Loucy (cell line): Measurements from ENCODE around the gene NCR2.
A peak's percentile ranks its signal among the peaks of the same experiment; 100 is the strongest.

Experiments
- H2AFZ ChIP-seq: fragments of 200-600 bp; sonication (generic); 2 replicates; pipeline ENCODE4 v1.6.0; 2016; ENCODE audit warnings: antibody characterized with exemption, mild to moderate bottlenecking, low read length, moderate library complexity
- H3F3A ChIP-seq: fragments of 200-600 bp; 2 replicates; pipeline ENCODE4 v1.6.0; 2016; ENCODE audit warnings: antibody characterized with exemption, low read depth, mild to moderate bottlenecking
- H3K27me3 ChIP-seq: fragments of 200-600 bp; sonication (generic); 2 replicates; pipeline ENCODE4 v1.6.1; 2014; ENCODE audit warnings: low read length, mild to moderate bottlenecking; ENCODE audit not compliant: insufficient read depth, poor library complexity, severe bottlenecking
- H3K36me3 ChIP-seq: fragments of 200-600 bp; sonication (generic); 2 replicates; pipeline ENCODE4 v1.6.1; 2016; ENCODE audit warnings: low read length; ENCODE audit not compliant: insufficient read depth
- H3K4me1 ChIP-seq: fragments of 200-600 bp; sonication (generic); 2 replicates; pipeline ENCODE4 v1.5.1; 2014; ENCODE audit warnings: low read length, mild to moderate bottlenecking; ENCODE audit not compliant: insufficient read depth, poor library complexity, severe bottlenecking
- H3K4me2 ChIP-seq: fragments of 200-600 bp; sonication (generic); 2 replicates; pipeline ENCODE4 v1.6.0; 2014; ENCODE audit warnings: antibody characterized with exemption, low read length, low read depth, mild to moderate bottlenecking; ENCODE audit not compliant: poor library complexity, severe bottlenecking
- H3K4me3 ChIP-seq: fragments of 200-600 bp; sonication (generic); 2 replicates; pipeline ENCODE4 v1.5.1; 2014; ENCODE audit warnings: low read length, mild to moderate bottlenecking, mixed read lengths; ENCODE audit not compliant: poor library complexity, severe bottlenecking
- H3K79me2 ChIP-seq: fragments of 200-600 bp; sonication (generic); 2 replicates; pipeline ENCODE4 v1.6.1; 2014; ENCODE audit warnings: low read length; ENCODE audit not compliant: insufficient read depth
- H3K9ac ChIP-seq: fragments of 200-600 bp; sonication (generic); 2 replicates; pipeline ENCODE4 v1.6.0; 2014; ENCODE audit warnings: mild to moderate bottlenecking, low read depth, low read length, moderate library complexity; ENCODE audit not compliant: poor library complexity, severe bottlenecking
- H3K9me2 ChIP-seq: fragments of 200-600 bp; sonication (generic); replicated peaks from 2 replicates; pipeline ENCODE4 v1.6.1; 2016; ENCODE audit warnings: low read depth, low read length, mixed read lengths
- H3K9me3 ChIP-seq: fragments of 200-600 bp; sonication (generic); 2 replicates; pipeline ENCODE4 v1.6.1; 2014; ENCODE audit warnings: mild to moderate bottlenecking, antibody characterized with exemption, low read length, low read depth; ENCODE audit not compliant: insufficient read depth
- H4K20me1 ChIP-seq: fragments of 200-600 bp; sonication (generic); 2 replicates; pipeline ENCODE4 v1.6.0; 2014; ENCODE audit warnings: antibody characterized with exemption, low read length, mild to moderate bottlenecking; ENCODE audit not compliant: insufficient read depth, poor library complexity, severe bottlenecking
- EZH2phosphoT487 ChIP-seq: fragments of 200-600 bp; IDR thresholded peaks from 2 replicates; pipeline ENCODE4 v1.6.1; 2018; ENCODE audit warnings: antibody characterized with exemption, mild to moderate bottlenecking, moderate library complexity, borderline replicate concordance
- TF ChIP-seq, protein P1 (sequence below): fragments of 200-600 bp; sonication (generic); conservative IDR thresholded peaks from 2 replicates; pipeline ENCODE4 v1.5.1; 2014; ENCODE audit warnings: mild to moderate bottlenecking, antibody characterized with exemption, low read length

The NCR2 gene

GRCh38 chr6:41366150-41366549 lies 30.7 kb downstream of the NCR2 start:
- H4K20me1 ChIP-seq, result no peaks in the 10 kb centered on the region
- no peak overlapping the region for H3K9ac ChIP-seq
- no peak for TF ChIP-seq EZH2phosphoT487
- TF ChIP-seq, protein P1, sequence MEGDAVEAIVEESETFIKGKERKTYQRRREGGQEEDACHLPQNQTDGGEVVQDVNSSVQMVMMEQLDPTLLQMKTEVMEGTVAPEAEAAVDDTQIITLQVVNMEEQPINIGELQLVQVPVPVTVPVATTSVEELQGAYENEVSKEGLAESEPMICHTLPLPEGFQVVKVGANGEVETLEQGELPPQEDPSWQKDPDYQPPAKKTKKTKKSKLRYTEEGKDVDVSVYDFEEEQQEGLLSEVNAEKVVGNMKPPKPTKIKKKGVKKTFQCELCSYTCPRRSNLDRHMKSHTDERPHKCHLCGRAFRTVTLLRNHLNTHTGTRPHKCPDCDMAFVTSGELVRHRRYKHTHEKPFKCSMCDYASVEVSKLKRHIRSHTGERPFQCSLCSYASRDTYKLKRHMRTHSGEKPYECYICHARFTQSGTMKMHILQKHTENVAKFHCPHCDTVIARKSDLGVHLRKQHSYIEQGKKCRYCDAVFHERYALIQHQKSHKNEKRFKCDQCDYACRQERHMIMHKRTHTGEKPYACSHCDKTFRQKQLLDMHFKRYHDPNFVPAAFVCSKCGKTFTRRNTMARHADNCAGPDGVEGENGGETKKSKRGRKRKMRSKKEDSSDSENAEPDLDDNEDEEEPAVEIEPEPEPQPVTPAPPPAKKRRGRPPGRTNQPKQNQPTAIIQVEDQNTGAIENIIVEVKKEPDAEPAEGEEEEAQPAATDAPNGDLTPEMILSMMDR, result no peak
- H3K4me3 ChIP-seq, result no peak overlapping the region
- peaks cover 15% of the 10 kb centered on the region for H3K4me1 ChIP-seq
- H3K36me3 ChIP-seq, result no peaks in the 10 kb centered on the region
- no peak overlapping the region for H2AFZ ChIP-seq
- no peaks in the 10 kb centered on the region for H3K9me2 ChIP-seq
- no peaks in the 10 kb centered on the region for H3K79me2 ChIP-seq
- H3K4me2 ChIP-seq, result no peak overlapping the region
- H3F3A ChIP-seq, result no peaks in the 10 kb centered on the region
- H3K9me3 ChIP-seq, result peaks cover 10% of the 10 kb centered on the region; the same call in 1 of the 2 replicates
- no peaks in the 10 kb centered on the region for H3K27me3 ChIP-seq

- Histone ChIP-seq H3F3A (no peaks in the 10 kb centered on the region), H3K36me3 (no peaks in the 10 kb centered on the region), H3K4me1 (peaks cover 19% of the 10 kb centered on the region), H3K4me3 (no peak overlapping the region), H4K20me1 (no peaks in the 10 kb centered on the region), H3K4me2 (no peak overlapping the region), H3K9ac (no peak overlapping the region), H3K9me3 (0 out of 2 replicates have a peak, but pooled peaks cover 3% of the 10 kb centered on the region), H3K79me2 (no peaks in the 10 kb centered on the region), H3K9me2 (no peaks in the 10 kb centered on the region), H3K27me3 (no peaks in the 10 kb centered on the region), H2AFZ (no peak overlapping the region)
- TF ChIP-seq EZH2phosphoT487, result no peak
- TF ChIP-seq, protein P1, result no peak
Measured at GRCh38 chr6:41367061-41367460, 31.7 kb downstream of the NCR2 start.

DNA sequence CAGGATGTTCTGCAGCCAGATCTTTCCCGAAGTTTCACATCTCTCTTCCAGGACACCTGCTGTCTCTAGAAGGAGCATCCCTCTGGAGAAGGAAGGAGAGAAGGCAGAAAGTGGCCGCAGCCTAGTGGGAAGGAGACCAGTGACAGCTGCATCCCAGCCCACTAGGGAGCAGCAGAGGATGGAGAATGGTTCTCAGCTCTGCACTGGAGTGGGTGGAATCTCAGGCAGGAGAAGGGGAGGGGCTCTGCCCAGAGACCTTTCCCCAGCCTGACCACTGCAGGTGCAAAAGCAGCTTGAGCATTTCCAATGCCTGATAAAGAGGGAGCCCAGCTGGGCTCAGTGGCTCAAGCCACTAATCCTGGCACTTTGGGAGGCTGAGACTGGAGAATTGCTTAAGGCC lies 32.3 kb downstream of the NCR2 start:
- Histone ChIP-seq H3K4me1 (peaks cover 26% of the 10 kb centered on the region), H3K4me2 (no peak overlapping the region), H3K9me3 (no peaks in the 10 kb centered on the region), H3K9ac (no peak overlapping the region), H3K4me3 (no peak overlapping the region), H3F3A (no peaks in the 10 kb centered on the region), H3K79me2 (no peaks in the 10 kb centered on the region), H3K27me3 (no peaks in the 10 kb centered on the region), H2AFZ (no peak overlapping the region), H3K36me3 (no peaks in the 10 kb centered on the region), H3K9me2 (no peaks in the 10 kb centered on the region), H4K20me1 (no peaks in the 10 kb centered on the region)
- TF ChIP-seq, protein P1, result peak; percentile 79
- no peak for TF ChIP-seq EZH2phosphoT487
